Ecto neural progenitor cell (in vitro differentiated cells): ENCODE measurements around the gene SGCD.
A peak's percentile ranks its signal among the peaks of the same experiment; 100 is the strongest.

Source experiments
- DNase-seq: peaks from one replicate; pipeline ENCODE4 v3.0.0-alpha.2; 2018; ENCODE audit warnings: low spot score

SGCD gene

GRCh38 chr5:156326718-156327259 lies at the start of gene SGCD:
TSS of gene SGCD (plus strand) at chr5:156327164.
- peak; percentile 46 for DNase-seq

DNA sequence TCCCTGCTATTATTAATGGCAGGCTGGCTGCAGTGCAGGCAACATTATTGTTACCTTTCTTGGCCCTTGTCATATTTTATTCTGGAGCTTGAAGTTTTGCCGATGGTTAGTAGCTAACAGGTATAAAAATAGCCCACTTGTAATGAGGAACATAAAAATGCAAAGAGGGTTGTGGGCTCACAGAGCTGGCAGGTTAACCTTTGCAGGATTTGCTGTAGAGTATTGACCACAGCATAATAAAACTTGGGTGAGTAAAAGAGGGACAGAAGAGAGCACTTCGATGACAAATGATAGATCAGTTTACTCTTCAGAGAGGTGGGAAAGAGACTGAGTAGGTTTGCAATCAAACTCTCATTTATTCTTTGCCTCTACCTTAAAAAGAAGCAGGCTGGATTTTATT lies 49.7 kb upstream of the SGCD start:
- no peak for DNase-seq

GRCh38 chr5:156295431-156295830 lies 31.5 kb upstream of the SGCD start:
- no peak for DNase-seq

DNA sequence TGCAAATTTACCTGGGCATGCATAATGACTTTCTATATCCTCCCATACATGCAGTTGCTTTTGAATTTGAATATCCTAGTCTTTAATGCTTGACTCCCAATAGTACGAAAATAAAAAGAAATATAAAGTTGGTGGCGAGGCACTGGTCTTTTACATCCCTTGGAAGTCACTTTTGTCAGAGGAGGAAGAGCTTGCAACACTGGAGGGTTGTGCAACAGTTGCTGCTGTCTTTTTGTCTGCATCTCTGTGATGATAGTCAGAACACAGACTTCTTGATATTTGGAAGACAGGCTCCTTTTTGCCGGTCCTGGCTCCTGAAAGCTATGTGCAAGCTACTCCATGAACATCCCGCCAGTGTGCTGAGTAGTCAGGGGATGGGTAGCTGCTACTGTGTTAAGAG lies 16.8 kb upstream of the SGCD start:
- DNase-seq, result no peak

- DNase-seq, result no peak
Observed at GRCh38 chr5:156312897-156313694, 13.9 kb upstream of the SGCD start.

- DNase-seq, result no peak
Observed at GRCh38 chr5:156314416-156314815, 12.5 kb upstream of the SGCD start.

- no peak for DNase-seq
Observed at GRCh38 chr5:156322666-156323065, 4.3 kb upstream of the SGCD start.

- DNase-seq, result no peak
Observed at GRCh38 chr5:156327296-156327695, 332 bp downstream of the SGCD start.

DNA sequence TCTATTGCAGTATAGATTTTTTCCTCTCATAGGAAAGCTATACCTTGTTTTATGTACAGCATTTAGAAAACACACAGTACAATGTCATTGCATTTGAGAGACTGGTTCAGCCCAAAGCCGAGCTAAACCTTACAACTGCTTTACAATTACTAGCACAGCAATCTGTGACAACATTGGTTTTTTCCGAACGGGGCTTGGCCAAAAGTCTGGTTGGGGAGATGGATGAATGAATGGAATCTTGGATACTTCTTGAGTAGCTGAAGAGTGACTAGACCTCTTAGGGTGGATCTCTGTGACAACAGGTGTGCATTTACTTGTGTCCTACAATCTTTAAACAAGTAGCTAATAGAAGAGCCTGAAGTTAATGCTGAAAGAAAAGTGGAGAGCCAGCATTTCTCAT lies 1.2 kb downstream of the SGCD start:
- no peak for DNase-seq

DNA sequence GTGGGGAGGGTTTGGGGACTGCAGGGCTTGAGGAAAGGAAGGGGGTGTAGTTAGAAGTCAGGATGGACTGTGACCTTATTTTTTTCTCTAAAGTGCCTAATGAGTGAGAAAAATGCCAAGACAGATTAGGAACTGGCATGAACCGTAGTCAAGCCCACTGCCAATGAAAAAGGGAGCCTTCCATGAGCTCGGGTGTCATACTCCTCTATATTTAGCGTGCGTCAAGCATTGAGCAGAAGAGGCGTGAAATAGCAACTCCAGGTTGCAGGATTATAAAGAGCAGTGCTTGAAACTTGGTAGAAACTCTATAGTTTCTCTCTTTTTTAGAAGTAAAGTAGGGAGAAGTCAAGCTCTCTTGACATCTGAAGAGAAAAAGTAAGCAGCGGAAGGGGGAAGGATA lies 1.8 kb downstream of the SGCD start:
- DNase-seq, result no peak

DNA sequence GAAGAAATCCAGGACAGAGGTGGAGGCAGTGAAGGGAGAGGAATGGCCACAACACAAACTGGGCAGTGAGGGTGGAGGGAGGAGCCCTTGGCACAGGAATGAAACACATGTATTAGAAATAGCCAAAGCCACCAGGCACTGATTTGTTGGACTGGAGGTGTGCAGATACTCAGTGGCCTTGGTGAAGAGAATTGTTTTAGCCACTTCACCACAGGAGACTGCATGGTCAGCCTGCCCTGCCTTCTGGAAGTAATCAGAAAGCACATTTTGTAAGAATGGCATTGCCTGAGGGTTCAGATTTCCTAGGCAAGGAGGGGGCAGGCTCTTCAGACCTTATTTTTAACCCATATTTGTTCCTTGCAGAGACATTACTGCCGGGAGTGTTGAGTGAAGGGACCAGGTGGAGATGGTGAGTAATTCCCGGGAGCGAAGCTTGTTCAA lies 2.2 kb downstream of the SGCD start:
- no peak for DNase-seq

- DNase-seq, result no peak
Observed at GRCh38 chr5:156330141-156330870, 3.3 kb downstream of the SGCD start.

DNA sequence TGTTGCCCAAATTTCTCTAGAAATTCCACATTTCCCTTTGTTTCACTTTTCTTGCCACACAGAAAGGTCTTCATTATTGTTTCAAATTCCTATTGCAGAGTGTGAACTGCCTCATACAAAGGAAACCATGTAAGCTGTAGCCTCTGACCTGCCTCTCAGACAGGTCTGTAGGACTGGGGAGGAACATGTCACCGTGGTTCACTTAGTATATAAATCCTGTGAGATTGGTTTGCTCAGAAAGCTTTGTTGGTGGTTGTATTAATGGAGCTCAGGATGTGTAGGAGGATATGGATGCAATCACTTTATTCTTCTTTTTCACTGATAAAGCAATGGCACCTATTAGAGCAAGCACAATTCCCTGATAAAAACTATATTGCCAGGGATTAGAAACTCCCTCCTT lies 4.2 kb downstream of the SGCD start:
- DNase-seq, result no peak

DNA sequence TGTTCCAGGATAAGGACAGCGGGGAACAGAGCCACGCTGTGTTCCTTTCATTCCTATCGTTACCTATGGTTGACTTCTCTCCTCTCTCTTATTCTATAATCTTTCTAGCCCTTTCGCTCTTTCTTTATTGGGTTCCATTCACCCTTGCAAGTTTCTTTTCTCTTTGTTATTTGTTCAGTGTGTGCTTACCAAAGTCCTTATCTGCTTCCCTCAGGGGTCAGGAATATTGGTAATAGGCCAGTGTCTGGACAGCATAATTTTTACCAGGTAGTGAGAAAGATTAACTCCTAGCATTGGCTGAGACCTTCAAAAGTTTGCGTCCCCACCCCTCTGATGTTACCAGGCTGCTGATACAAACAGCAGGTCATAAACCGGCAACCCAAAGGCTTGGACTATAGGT lies 4.9 kb downstream of the SGCD start:
- no peak for DNase-seq

DNA sequence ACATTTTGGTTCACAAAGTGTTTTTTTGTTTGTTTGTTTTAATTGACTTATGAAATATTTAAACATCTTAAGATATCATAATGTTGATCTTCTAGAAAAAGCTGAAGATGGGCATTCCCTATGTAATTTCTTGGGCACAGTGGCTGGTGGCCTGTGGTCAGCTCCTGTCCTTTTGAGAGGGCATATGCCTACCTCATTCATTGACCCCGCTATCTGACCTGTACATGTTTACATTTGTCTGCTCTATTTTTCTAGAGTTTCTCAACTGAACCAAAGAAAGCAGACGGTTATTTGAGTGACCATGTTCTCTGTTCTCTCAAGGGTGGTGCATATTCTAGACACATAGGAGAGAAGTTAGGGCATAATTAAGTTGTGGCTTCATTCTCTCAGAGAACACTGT lies 5.3 kb downstream of the SGCD start:
- no peak for DNase-seq

DNA sequence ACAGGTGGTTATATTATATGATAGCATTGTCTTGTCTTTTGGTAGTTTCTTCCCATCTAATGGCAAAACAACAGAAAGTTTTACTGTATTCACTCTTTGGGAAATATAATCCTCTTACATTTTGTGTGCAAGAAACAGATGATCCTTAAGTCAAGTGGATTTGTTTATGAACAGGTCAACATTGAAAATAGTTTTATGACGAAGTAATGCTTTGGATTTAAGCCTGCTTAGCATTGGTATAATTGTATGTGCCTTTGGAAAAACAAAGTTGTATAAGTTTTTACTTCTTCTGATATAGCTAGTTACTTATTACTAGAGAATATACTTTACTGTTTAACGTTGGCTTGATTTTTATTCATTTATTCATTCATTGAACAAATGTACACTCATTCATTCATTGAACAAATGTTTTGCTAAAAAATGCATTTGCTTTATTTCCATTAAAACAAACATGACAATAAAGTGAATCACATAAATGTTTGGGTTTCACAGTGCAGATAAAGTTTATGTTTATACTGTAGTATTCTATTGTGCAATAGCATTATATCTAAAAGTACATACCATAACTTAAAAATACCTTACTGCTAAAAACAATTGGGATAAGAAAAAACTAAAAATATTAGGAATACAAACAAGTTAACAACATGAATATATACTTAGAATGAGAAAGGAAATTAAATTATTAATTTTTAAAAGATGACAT lies 12.3 kb downstream of the SGCD start:
- no peak for DNase-seq

- no peak for DNase-seq
Observed at GRCh38 chr5:156340893-156341292, 13.9 kb downstream of the SGCD start.

DNA sequence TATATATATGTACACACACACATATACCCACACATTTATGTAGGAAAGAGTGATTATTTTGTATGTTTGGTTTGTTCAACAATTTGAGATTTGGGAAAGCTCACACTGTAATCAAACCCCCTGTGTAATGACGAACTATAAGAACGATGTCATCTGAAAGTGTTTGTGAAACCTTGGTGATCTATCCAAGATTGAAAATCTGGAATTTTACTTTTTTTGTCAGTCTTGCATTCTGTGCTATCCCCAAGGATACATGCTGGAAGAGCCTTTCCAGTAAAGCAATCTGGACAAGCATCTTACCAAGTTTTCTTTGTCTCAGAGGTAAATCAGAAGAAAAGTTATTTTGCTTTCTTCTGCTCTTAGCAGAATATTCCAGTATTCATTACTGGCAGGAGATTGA lies 23.3 kb downstream of the SGCD start:
- DNase-seq, result no peak

DNA sequence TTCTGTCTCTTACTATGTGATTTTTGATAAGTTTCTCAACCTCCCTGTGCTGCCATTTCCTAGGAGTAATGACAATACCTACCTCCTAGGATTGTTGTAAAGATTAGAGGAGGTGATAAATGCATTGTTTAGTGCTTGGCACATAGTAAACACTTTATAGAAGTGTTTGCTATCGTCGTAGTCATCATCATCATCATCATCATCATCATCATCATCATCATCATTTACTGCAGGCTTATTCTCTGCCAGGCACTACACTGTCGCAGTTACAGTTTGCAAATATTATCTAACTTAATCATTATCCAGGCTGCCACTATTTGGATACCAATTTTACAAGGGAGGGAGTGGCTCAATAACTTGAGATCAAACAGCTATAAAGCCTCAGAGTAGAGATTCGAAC lies 24.5 kb downstream of the SGCD start:
- no peak for DNase-seq

GRCh38 chr5:156354571-156354970 lies 27.6 kb downstream of the SGCD start:
- DNase-seq, result no peak

DNA sequence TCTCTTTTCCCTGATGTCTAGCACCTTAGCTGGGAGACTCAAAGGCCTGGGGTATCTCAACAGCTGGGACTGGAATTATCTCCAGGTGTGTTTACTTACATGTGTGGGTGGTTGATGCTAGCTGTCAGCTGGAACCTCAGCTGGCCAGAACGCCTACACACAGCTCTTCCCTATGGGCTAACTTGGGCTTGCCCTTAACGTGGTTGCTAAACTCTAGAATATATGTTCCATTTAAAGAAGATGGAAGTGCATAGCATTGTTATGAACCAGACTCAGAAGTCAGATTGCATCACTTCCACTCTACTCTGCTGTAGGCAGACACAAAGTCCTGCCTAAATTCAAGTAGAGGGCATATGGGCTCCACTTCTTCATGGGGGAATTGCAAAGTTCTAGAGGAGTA lies 29.3 kb downstream of the SGCD start:
- no peak for DNase-seq

DNA sequence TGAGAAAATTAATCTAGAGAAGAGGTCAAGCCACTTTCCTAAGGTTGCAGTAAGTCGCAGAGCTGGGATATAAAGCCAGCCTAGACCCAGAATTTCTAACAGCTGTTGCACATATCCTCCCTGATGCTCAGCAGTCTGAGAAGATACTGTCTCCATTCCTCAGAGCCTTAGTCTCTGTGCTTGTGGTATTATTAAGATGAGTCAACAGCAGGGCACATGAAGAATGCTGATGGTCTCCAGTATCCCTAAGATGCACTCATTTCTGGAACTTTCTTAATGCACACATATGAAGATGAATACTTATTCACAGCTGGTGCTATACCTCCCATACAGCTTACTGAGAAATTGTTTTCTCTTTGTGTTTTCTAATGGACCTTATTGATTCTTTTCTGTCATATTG lies 32.5 kb downstream of the SGCD start:
- DNase-seq, result no peak
